NCI-H2227 treated with DMSO at 0.1 percent for 48 hours (cell line): ENCODE results near the gene DNAJB2.
"Not testable (repeated sequence)": the region's sequence is repeated elsewhere in the genome, so short reads cannot be mapped to it uniquely, and the experiment has no call there.

Source experiments
- DNase-seq: peaks from one replicate; lab custom pipeline; 2025; lab: John Stamatoyannopoulos, UW

DNAJB2 gene

DNA sequence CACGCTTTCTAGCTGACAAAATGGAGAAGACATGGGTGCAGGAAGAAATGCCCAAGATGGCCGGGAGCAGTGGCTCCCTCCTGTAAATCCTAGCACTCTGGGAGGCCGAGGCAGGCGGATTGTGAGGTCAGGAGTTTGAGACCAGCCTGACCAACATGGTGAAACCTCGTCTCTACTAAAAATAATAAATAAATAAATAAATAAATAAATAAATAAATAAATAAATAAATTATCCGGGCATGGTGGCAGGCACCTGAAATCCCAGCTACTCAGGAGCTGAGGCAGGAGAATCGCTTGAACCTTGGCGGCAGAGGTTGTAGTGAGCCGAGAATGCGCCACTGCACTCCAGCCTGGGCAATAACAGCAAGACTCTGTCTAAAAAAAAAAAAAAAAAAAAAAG, 20.2 kb upstream of the DNAJB2 start:
- DNase-seq, result not testable (repeated sequence)

DNA sequence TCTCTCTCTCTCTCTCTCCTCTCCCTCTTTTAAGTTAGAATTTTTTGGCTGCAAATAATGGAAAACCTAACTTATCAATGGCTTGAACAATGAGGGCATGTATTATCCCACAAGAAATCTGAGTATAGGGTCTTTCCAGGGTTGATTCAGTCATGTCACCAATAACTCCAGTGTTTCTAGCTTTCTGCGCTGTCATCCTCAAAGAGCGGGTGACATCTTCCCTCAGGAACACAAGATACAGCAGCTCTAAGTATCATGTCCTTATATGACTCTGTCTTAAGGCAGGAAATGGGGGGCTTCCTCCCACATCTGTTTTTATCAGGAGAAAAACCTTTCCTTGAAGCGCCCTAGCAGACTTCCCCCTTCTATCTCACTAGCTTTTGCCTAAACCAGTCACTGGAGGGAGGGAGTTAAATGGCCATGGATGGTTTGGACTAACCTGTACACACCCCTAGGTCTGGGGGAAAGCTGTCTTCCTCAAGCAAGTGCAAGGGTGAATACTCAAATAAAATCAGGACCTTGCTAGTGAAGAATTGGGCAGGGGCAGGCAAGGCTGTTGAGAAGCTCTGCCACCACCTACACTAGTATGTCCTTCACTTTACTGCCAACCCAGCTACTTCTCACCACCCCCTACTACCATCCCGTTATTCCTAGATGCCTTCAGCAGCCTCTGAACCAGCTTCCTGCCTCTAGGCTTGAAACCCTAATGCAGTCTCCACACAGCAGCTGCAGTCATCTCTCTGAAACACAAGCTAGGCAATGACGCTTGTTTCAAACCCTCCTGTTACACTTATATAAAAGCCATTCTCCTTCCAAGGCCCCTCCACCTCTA, 17.9 kb upstream of the DNAJB2 start:
- no peak for DNase-seq

DNA sequence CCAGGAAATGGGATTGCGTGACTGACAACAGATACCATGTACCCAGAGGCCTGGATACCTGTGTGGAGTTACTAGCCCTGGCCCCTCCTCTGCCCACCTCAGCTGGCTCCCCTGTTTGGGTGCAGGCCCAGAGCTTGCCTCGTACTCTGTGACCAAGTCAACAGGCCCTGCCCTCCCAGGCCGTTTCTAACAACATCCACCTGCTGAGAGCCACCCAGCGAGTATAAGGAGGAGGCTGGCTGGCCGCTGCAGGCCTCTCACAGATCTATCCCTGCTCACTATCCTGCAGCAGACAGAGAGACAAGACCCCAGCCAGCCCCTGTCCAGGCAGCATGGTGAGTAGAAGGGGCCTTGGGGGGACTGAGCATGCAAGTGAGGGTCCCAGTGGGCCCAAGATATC, 12.9 kb upstream of the DNAJB2 start:
- no peak for DNase-seq

DNA sequence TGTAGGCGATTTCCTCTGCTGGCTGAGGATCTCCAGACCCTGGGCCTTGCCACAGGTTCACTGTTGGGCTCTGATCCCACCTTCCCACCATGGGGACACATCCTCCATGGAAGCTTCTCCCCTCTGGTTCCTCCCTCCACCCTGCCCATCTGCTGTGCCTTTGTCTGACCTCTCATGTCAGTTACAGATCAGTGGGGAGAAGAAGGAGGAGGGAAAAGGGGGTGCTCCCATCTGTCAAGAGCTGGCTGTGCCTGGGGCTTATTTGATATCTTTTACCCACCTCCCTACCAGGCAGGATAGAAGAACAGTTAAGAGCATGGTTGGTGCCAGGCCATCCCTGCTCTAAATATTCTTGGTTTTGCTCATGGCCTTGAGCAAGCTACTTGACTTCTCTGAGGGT, 12.3 kb upstream of the DNAJB2 start:
- no peak for DNase-seq

DNA sequence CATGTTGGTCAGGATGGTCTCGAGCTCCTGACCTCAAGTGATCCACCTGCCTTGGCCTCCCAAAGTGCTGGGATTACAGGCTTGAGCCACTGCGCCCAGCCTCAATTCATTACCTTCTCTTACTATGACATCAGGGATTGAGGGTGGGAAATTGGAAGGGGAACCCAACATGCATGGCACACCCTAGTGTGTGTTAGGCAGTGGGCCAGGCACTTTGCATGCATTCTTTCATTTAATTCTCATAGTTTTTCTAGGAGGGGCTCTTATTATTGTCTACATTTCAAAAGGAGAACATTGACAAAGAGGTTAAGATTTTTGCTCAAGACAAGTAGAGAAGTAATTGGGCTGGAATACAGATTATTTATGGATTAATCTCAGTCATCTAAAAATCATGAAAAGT, 10.9 kb upstream of the DNAJB2 start:
- DNase-seq, result no peak

DNA sequence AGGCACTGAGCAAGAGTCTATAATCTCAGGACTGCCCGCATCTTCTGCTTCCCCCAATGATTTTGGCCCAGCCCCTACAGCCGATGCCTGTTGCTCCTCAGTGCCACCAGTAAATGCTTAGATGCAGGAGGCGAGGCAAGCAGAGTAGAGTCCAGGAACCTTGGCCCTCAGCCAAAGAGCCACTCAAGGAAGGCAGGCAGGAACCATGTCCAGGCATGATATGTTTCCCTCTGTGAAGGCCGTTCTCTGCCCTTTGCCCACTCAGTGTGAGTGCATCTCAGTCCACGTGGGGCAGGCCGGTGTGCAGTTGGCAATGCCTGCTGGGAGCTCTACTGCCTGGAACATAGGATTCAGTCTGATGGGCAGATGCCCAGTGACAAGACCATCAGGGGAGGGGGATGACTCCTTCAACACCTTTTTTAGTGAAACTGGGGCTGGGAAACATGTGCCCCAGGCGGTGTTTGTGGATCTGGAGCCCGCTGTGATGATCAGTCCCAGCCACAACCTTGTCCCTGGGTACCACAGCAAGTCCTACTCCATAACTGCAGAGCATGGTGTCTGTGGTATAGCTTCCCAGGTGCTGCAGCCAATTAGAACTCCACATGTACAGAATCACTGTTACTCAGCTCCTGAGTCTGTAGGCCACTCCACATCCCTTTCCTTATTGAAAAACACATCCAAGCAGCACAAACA, 9.7 kb upstream of the DNAJB2 start:
- peak; percentile 74 for DNase-seq

DNA sequence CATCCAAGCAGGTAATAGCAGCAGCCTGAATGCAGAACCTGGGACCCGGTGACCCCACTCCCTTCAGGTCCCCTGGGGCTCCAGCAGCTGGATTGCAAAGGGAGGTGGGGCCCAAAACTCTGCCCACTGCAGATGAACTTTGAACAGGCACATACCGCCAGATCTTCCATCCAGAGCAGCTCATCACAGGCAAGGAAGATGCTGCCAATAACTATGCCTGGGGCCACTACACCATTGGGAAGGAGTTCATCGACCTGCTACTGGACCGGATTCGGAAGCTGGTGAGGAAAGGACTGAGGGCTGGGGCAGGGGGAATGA, 9.2 kb upstream of the DNAJB2 start:
- no peak for DNase-seq

DNA sequence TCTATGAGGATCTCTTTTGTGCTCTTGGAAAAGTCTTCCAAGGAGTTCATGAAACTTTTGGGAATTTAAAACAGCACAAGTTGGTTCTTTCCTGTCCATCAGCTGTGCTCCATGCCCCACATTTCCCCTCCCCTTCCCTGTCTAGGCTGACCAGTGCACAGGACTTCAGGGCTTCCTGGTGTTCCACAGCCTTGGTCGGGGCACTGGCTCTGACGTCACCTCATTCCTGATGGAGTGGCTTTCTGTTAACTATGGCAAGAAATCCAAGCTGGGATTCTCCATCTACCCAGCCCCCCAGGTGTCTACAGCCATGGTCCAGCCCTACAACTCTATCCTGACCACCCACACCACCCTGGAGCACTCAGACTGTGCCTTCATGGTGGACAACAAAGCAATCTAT, 8.1 kb upstream of the DNAJB2 start:
- no peak for DNase-seq

DNA sequence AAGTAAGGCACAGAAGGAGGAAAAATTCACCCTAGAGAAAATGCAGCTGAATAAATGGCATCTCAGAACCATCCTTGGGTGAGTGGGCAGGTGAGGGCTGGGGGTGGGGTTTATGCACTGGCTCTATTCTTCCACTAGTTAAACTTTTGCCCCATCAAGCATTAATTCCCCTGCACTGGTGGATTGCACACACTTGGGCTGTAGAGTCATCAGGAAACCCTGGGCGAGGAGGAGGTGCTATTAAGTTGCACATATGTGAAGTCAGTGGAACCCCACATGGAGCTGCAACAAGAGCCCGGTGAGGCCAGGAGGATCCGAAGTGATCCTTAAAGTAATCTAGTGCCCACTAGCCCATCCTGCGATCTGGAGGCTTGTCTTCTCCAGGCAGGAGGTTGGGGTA, 6.8 kb upstream of the DNAJB2 start:
- no peak for DNase-seq

DNA sequence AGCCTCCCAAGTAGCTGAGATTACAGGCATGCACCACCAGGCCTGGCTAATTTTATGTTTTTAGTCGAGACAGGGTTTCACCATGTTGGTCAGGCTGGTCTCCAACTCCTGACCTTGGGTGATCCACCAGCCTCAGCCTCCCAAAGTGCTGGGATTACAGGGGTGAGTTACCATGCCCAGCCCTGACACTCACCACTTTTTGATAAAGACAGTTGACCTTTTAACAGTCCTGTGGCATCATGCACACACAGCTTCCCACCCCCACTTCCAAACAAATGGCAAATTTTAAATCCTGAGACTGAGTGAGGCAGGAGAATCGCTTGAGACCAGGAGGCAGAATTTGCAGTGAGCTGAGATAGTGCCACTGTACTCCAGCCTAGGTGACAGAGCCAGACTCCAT, 6.2 kb upstream of the DNAJB2 start:
- no peak for DNase-seq

DNA sequence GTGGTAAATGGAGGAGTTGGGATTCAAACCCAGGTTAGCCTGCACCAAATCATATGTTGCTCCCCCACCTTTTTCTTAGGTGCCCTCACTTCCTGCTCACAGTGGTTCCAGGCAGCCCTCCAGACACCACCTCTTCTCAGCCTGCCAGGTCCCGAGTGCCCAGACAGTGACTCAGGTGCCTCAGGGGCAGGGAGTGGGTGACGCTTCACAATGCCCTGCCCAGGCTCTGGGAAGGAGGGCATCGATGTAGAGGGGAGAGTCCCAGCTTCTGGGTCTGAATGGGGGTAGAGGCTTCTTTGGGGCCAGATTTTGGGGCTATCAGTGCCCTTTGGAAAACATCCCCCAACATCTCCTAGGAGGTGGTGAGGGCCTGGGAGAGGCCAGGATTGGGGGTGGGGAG, 5.2 kb upstream of the DNAJB2 start:
- no peak for DNase-seq

DNA sequence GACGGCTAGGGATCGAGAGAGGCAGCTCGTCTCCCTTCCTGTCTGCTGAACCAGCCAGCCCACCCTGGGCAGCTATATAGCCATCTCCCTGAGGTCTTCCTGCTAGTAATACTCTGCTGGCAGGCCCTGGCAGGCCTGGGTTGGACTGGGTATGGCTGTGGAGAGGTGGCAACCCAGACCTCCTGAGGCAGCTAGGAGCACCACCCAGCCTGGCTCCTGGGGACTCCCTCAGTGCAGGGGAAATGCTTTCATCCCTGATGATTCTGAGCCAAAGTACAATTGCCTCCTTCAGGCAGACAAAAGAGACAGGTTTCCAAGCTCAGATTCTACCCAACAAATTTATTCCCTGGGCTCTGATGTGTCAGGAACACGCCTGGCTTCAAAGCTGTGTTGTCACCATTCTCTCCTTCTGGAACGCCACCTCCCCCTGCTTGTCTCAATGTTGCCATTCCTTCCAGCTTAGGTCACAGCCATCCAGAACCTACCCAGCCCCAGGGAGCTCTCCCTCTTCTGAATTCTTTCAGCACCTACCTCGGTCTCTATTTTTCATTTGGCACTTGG, 4.7 kb upstream of the DNAJB2 start:
- no peak for DNase-seq

DNA sequence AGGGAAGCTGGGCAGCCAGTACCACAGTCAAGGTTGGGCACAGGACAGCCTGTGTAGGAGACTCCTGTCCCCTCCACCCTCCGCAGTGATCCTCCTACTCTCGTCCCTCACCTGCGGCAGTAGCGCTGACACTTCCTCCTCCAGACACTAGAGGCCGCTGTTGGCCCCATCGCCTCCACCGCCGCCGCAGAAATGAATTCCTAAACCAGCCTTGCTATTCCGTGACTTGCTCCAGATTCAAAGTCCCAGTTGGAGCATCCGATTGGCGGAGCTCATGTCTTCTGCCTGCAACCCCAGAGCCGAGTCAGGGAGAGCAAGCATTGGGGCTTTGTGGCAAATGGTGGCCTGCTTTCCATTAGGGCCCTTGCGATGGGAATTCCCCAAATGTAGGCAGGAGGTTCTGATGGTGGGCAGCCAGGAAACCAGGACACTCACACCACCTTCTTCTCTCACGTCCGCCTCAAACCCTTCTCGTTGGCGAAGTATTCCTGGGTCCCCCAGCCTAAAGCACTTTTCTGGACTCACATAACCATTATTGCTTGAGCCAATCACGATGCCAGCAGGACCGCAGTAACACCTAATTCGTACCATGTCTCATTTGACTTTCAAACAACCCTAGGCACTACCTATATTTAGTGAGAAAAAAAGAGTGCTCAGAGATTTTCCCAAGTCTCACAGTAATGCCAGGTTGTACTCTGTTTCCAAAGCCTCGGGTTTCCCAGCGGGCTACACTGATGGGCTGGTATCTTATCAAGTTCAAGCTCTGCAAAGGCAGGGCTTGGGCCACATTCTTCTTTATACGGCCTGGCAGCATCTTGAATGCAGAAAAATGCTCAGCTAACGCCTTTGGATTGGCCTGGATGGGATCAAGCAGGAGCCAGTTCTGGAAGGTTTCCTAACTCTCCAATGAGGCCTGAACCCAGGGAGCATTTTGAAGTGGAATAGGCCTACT, 1.2 kb upstream of the DNAJB2 start:
- DNase-seq, result peak; percentile 86

DNA sequence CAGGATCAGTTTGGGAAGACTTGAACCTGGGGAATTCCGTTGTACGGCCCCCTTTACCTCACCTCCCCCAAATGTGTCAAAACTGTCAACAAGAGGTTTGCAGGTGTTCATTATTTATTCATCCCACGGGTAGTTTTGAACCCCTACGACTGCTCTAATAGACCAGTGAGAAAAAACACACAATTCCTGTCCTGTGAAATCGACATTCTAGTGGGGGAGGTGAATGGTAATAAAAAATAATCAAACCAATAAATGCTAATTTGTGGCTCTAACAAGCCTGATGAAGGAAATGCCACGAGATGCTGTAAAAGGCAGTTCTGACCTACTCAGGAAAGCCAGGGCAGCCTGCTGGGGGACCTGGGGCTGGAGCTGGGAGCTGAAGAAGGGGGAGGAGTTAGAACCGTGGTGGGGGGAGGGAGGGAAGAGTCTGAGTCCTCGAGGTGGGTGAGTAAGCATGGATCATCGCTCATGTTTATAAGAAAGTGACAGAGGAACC, 463 bp upstream of the DNAJB2 start:
- DNase-seq, result no peak

DNA sequence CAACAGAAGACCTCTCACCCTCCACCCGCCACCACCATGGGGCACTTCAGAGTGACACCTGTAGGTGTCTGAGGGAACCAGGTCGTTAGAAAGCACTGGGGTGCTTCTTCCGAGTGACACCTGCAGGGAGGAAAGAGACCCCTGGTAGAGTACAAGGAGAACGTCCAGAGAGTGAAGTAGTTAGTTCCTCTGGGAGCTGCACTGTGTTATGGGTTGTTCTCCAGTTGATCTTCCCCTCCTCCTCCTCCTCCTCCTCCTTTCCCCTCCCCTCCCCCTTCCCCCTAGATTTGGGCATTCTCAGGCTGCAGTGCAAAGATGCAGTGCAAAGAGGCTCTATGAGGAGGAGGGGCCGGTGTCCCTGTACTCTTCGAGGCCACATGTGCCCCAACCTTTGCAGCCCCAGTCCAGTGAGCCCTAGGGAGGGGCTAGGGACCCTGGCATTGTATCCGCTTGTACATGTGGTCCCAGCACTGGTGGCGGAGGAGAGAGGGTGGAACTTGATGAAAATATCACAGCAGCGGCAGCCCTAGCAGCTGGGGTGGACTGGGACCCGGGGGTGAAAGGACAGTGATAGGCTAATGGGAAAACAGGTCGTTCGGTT, 850 bp downstream of the DNAJB2 start:
- DNase-seq, result no peak

DNA sequence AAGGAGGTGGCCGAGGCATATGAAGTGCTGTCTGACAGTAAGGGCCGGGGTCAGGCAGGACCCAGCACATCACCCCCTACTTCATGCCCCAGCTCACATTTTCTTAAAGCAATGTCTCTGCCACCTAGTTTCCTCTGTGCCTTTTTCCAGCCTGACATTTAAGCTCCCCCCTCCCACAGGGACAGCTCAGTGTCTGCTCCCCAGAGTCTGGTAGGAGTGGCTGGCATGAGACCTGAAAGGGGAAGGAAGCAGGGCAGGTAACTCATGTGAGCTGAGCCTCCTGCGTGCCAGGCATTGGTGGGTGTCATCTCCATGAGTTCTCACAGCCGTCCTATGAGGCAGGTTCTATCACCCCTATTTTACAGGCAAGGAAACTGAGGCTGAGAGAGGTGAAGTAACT, 1.5 kb downstream of the DNAJB2 start:
- no peak for DNase-seq

DNA sequence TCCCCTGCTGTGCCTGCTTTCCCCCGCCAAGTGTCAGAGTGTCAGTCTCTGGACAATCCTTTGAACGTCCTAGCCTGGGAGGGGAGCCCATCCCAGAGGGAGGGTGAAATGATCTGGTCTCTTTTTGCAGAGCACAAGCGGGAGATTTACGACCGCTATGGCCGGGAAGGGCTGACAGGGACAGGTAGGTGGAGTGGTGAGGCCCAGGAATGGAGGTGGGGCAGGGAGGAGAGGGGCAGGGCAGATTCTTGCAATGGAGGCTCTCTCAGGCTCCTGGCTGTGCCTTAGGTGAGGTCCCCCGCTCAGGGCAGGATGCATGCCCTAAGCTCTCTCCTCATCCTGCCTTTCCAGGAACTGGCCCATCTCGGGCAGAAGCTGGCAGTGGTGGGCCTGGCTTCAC, 2.4 kb downstream of the DNAJB2 start:
- DNase-seq, result no peak

DNA sequence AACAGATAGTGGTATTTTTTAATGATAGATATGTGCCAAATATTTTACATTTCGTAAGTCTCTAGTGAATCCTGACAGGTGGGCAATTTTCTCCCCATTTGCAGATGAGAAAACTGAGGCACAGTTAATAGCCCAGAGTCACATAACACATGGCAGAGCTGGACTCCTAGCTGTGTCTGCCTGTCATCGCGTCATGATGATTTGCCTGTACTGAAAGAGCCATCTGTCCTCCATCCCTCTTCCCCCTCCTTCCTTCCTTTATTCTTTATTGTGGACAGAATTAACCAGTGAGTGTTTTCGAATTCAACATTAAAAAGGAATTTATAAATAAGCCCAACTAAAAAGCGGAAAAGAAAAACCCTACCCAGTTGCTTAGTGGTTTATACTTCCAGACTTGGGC, 3.2 kb downstream of the DNAJB2 start:
- DNase-seq, result no peak

DNA sequence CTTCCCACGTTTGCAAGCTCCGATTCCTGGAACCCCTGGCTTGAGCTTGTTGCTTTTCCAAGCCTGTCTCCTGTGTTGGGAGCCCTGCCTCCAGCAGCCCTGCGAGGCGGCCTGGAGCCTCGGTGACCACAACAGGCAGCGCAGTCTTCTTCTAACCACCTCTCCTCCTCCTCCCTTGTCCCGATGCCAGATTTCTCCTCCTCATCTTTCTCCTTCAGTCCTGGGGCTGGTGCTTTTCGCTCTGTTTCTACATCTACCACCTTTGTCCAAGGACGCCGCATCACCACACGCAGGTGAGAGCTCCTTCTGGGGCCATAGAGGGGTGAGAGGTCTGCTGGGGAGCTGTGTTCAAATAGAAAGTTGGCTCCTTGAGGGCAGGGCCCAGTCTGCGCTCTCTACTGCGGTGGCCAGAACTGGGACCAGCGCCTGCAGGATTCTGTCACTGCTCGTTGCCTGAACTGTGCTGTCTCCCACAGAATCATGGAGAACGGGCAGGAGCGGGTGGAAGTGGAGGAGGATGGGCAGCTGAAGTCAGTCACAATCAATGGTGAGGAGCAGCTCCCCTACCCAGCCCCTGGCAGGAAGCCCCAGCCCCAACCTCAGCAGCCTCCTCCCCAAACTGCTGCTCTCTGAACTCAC, 3.9 kb downstream of the DNAJB2 start:
- DNase-seq, result no peak

DNA sequence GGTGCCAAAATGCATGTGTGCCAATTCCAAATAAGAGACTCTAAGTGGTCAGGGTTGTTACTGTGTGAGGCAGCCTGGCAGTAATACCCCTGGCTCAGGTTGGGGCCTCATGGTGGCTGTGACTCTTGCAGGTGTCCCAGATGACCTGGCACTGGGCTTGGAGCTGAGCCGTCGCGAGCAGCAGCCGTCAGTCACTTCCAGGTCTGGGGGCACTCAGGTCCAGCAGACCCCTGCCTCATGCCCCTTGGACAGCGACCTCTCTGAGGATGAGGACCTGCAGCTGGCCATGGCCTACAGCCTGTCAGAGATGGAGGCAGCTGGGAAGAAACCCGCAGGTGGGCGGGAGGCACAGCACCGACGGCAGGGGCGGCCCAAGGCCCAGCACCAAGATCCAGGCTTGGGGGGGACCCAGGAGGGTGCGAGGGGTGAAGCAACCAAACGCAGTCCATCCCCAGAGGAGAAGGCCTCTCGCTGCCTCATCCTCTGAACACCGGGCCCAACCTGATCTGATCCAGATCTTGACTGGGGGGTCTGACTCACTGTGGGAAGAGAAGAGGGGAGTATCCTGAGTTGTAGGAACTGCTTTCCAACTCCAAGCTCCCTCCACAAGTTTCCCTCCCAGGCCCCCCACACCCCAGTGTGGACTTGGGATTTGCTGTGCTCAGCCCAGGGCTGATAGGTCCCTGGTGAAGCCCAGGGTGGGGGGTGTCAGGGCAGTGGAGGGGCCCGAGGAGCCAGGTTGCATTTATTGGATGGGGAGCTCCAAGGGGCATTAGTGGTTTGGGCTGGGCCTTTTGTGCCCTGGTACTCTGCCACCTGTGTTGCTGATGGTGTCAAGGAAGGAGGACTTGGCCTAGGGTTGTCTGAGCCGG, 5.6 kb downstream of the DNAJB2 start:
- no peak for DNase-seq
